ENCODE data around the gene FER1L5. TPM values are rescaled to one million over a fixed set of nuclear protein-coding genes. Genes with fewer than 3 reads are reported as not detected.

Gene FER1L5
- total and polyA plus RNA-seq, 2 donors (not counting 3 experiments of a cell fraction or from before 2014, with no cell fraction given) = not detected

DNA sequence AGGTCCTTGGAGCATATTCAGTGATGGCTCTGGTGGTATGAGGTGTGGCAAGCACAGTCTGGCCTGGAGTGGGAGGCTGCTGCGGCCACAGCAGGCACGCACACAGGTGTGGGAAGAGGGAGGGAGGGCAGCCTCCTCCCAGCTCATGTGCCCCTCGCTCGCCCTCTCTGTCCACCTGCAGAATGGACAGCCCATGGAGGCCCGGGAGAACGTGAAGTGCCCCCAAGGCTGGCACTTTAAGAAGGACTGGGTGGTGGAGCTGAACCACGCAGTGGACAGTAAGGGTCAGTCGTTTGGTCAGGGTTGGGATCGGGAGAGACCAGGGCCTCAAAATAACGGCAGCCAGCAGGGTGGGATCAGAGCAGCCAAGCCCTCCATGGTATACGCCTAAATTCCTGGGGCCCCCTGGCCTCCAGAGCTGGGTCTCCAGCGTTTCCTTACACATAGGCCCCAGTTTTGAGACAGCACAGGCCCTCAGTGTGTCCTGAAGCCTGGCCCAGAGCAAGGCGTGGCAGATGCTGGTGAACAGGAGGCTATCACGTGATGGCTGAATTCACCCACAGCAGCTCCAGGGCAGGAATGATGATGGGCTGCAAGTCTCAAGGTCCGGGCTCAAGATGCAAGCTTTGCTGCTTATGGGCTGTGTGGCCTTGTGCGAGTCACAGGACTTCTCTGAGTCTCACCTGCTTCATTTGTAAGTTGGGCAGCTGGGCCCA, 47.9 kb downstream of the FER1L5 start:
- POLR2A ChIA-PET = no interaction called here
- Histone ChIP-seq H3K27ac (ENCODE audit: insufficient read depth, low read depth, low read length) (no peak overlapping the region), H2AFZ (ENCODE audit: low read depth, low read length) (no peak overlapping the region), H3K9me3 (replicated peaks; ENCODE audit: control insufficient read depth, insufficient read depth, low read length) (no peaks in the 10 kb centered on the region), H3K79me2 (ENCODE audit: control insufficient read depth, insufficient read depth, low read length) (no peaks in the 10 kb centered on the region), H3K36me3 (ENCODE audit: control insufficient read depth in 2 of 2, extremely low read depth in 1 of 2, insufficient read depth in 2 of 2, low read length in 2 of 2) (no peaks in the 10 kb centered on the region), H3K4me2 (ENCODE audit: insufficient read depth, low read length) (no peak overlapping the region), H3K9me1 (replicated peaks; ENCODE audit: control insufficient read depth, extremely low read depth, insufficient read depth, low read length) (no peaks in the 10 kb centered on the region), H3K4me1 (ENCODE audit: control insufficient read depth, extremely low read depth, insufficient read depth, low read length) (no peaks in the 10 kb centered on the region), H3K9ac (replicated peaks; ENCODE audit: extremely low read depth, insufficient read depth, low read length) (no peak overlapping the region), H3K4me3 (replicated peaks in 1 of 3; ENCODE audit: insufficient read depth in 1 of 3, low read depth in 1 of 3, low read length in 3 of 3) (no peak overlapping the region), H3K27me3 (ENCODE audit: control insufficient read depth in 2 of 2, insufficient read depth in 2 of 2, low read length in 2 of 2) (no peaks in the 10 kb centered on the region), H4K20me1 (replicated peaks; ENCODE audit: control insufficient read depth, extremely low read depth, insufficient read depth, low read length) (no peaks in the 10 kb centered on the region)
- intact Hi-C loops (cut with micrococcal nuclease) (no loop called here), dilution Hi-C loops (cut with MboI; ENCODE audit: extremely low pct_ligation_motif_present, low sequenced_read_pairs) (no loop called here)
- CTCF ChIA-PET = no interaction called here
- FAIRE-seq (no peak), DNase-seq (ENCODE audit: low read depth, low spot score) (no peak)
- TF ChIP-seq, protein P1, sequence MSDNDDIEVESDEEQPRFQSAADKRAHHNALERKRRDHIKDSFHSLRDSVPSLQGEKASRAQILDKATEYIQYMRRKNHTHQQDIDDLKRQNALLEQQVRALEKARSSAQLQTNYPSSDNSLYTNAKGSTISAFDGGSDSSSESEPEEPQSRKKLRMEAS (IDR thresholded peaks at IDR 0.05; ENCODE audit: insufficient read depth, insufficient read length) = no peak
- TF ChIP-seq JUN (IDR thresholded peaks at IDR 0.05; ENCODE audit: borderline replicate concordance, insufficient read depth, insufficient read length, low read depth) (no peak), POLR2AphosphoS5 (IDR thresholded peaks at IDR 0.05; ENCODE audit: insufficient read depth, low read depth, low read length) (no peak), GATA2 (IDR thresholded peaks at IDR 0.05; ENCODE audit: insufficient read depth, insufficient read length, low read depth, low read length) (no peak), POLR2A (IDR thresholded peaks at IDR 0.05; ENCODE audit: low read depth, low read length) (no peak), FOS (IDR thresholded peaks at IDR 0.05; ENCODE audit: borderline replicate concordance, insufficient read depth, low read length) (no peak), EZH2 (IDR thresholded peaks at IDR 0.05; ENCODE audit: borderline replicate concordance, low read depth, low read length, severe bottlenecking) (no peak), MYC (IDR thresholded peaks at IDR 0.05; ENCODE audit: low read depth, low read length) (no peak)
- TF ChIP-seq, protein P2, sequence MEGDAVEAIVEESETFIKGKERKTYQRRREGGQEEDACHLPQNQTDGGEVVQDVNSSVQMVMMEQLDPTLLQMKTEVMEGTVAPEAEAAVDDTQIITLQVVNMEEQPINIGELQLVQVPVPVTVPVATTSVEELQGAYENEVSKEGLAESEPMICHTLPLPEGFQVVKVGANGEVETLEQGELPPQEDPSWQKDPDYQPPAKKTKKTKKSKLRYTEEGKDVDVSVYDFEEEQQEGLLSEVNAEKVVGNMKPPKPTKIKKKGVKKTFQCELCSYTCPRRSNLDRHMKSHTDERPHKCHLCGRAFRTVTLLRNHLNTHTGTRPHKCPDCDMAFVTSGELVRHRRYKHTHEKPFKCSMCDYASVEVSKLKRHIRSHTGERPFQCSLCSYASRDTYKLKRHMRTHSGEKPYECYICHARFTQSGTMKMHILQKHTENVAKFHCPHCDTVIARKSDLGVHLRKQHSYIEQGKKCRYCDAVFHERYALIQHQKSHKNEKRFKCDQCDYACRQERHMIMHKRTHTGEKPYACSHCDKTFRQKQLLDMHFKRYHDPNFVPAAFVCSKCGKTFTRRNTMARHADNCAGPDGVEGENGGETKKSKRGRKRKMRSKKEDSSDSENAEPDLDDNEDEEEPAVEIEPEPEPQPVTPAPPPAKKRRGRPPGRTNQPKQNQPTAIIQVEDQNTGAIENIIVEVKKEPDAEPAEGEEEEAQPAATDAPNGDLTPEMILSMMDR (IDR thresholded peaks at IDR 0.05; ENCODE audit: extremely low read depth in 1 of 2, insufficient read depth in 1 of 2, low read depth in 1 of 2, low read length in 2 of 2) = no peak
- no TSS peak for BruUV-seq (replicated peaks)

Data from endothelial cell of umbilical vein (primary cell).